NCI-H2081 treated with DMSO at 0.1 percent for 48 hours (cell line): Measurements from ENCODE around the gene TAOK2.

Experiments used
- DNase-seq: peaks from one replicate; lab custom pipeline; 2025; lab: John Stamatoyannopoulos, UW

The TAOK2 gene

GRCh38 chr16:29987371-29988085 is 13.9 kb downstream of the TAOK2 start:
- no peak for DNase-seq

- DNase-seq = no peak
These were observed 14.8 kb downstream of the TAOK2 start for GRCh38 chr16:29988346-29989075.

- no peak for DNase-seq
These were observed 15.6 kb downstream of the TAOK2 start for GRCh38 chr16:29989111-29989858.

- DNase-seq = no peak
These were observed 16.4 kb downstream of the TAOK2 start for GRCh38 chr16:29990034-29990433.

GRCh38 chr16:29990883-29991570 is 17.4 kb downstream of the TAOK2 start:
- DNase-seq = no peak

- no peak for DNase-seq
These were observed 17.9 kb downstream of the TAOK2 start for GRCh38 chr16:29991571-29991904.

GRCh38 chr16:29992344-29992967 is 18.8 kb downstream of the TAOK2 start:
- no peak for DNase-seq

GRCh38 chr16:29993191-29993902 is 19.7 kb downstream of the TAOK2 start:
- no peak for DNase-seq

GRCh38 chr16:29993903-29994599 is 20.4 kb downstream of the TAOK2 start:
- no peak for DNase-seq

- no peak for DNase-seq
These were observed 21.1 kb downstream of the TAOK2 start for GRCh38 chr16:29994600-29995323.

- DNase-seq = peak; percentile 26
These were observed 21.7 kb downstream of the TAOK2 start, which contains the start of gene HIRIP3 for GRCh38 chr16:29995324-29995910. HIRIP3 (minus strand) TSS chr16:29995617; CDS start chr16:29995605, 12 bp downstream.

- no peak for DNase-seq
These were observed 22.5 kb downstream of the TAOK2 start, which contains the start of gene INO80E for GRCh38 chr16:29995911-29996765. INO80E (plus strand) TSS chr16:29996241; CDS start chr16:29996311, 70 bp downstream.

GRCh38 chr16:29996766-29997250 is 23.1 kb downstream of the TAOK2 start:
- no peak for DNase-seq

GRCh38 chr16:29999605-30000004 is 25.9 kb downstream of the TAOK2 start:
- DNase-seq = no peak

- DNase-seq = no peak
These were observed 27.3 kb downstream of the TAOK2 start for GRCh38 chr16:30000735-30001631.

- DNase-seq = no peak
These were observed 29.1 kb downstream of the TAOK2 start for GRCh38 chr16:30002614-30003346.
